Measurements from ENCODE around the gene MATK.

Gene MATK

GRCh38 chr19:3743486-3743885 is 42.7 kb downstream of the MATK start:
- DNase-seq = no peak

- no peak for DNase-seq
These were observed 45.8 kb downstream of the MATK start for GRCh38 chr19:3740431-3740830.

- DNase-seq = no peak
These were observed 47.5 kb downstream of the MATK start for GRCh38 chr19:3738477-3739220.

GRCh38 chr19:3737487-3738205 is 48.5 kb downstream of the MATK start:
- no peak for DNase-seq

- DNase-seq = no peak
These were observed 50.0 kb downstream of the MATK start for GRCh38 chr19:3736106-3736724.

- no peak for DNase-seq
These were observed 51.9 kb downstream of the MATK start for GRCh38 chr19:3734310-3734600.

- DNase-seq = no peak
These were observed 52.5 kb downstream of the MATK start for GRCh38 chr19:3733549-3734309.

- DNase-seq = no peak
These were observed 54.1 kb downstream of the MATK start for GRCh38 chr19:3732108-3732507.

- no peak for DNase-seq
These were observed 55.7 kb downstream of the MATK start for GRCh38 chr19:3730457-3730958.
